Stimulated activated CD4-positive, alpha-beta T cell treated with anti-CD3 and anti-CD28 coated beads, Interleukin-1b, Interleukin-23, amount 100 ng/mL, for 24 hours (primary cell): Measurements from ENCODE around the gene COTL1.
"Not testable (repeated sequence)": the region's sequence is repeated elsewhere in the genome, so short reads cannot be mapped to it uniquely, and the experiment has no call there.

Source experiments
- DNase-seq, 4 experiments: peaks; one replicate each; pipeline ENCODE4 v3.0.0-alpha.2; 2020; ENCODE audit warnings: low read depth in 4 of 4, low spot score in 1 of 4

The COTL1 gene

GRCh38 chr16:84643674-84644073 lies 25.8 kb upstream of the COTL1 start:
- DNase-seq = no peak

- DNase-seq = no peak
Measured at GRCh38 chr16:84643180-84643583, 25.3 kb upstream of the COTL1 start.

DNA sequence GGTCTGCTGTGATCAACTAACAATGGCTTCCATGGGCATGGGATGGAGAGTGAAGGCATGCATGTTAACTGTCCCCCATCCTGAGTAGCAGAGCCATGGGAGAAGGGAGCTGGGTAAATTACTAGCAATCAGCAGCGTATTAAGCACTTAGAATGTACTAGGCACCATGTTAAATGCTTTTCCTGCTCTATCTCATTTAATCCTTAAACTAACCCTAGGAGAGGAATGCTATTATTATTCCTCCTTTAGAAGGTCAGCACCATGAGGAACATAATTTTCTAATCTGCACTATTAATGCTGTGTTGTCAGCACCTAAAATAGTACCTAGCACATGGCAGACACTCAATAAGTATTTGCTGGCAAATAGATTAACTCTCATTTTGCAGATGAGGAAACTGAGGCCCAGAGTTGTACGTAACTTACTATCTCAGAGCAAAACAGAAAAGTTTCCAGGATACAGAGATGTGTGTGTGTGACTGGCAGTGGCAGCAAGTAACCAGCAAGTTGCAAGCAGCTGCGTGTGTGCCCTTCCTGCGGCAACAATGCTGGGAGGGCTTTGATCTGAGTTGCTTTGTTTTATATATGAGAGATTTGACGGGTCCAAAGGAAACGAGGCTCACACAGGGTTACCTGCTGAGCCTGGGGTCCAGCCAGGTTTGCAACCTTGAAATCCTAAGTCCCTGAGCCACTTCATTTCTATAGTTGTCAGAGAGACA lies 23.9 kb upstream of the COTL1 start:
- no peak for DNase-seq

GRCh38 chr16:84640145-84640544 lies 22.3 kb upstream of the COTL1 start:
- DNase-seq = no peak

DNA sequence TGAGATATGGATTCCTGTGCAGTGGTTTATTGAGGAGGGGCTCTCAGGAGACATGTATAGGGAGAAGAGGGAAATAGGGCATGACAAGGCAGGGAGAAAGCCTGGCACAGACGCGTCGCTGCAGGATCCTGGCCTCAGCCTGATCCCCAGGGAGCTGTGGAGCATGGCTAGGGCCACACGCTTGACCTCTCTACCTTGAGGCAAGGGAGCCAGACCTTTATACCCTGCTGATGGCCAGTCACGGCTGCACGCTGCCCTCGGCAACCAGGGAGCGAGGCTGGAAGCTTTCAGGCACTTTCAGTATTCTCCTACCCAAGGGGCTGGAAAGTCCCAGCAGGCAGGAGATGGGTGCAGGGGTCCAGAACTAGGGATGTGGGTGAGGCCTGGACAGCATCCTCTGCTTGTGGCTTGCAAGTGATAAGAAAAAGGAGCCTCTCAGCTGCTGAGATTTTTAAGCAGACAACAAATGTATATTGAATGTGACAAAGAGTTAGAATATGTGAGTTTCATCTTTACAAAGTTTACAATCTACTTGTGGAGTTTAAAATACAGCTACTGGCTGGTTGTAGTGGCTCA lies 20.4 kb upstream of the COTL1 start:
- no peak for DNase-seq

DNA sequence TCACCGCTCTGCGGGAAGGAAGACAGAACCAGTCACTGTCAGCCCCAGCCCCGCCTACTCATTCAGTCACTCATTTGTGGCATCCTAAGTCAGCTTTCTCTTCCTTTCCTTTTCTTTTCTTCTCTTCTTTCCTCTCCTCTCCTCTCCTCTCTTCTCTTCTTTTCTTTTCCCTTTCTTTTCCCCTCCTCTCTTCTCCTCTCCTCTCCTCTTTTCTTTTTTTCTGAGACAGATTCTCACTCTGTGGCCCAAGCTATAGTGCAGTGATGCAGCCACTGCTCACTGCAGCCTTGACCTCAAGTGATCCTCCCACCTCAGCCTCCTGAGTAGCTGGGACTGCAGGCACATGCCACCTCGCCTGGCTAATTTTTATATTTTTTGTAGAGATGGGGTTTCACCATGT lies 19.8 kb upstream of the COTL1 start:
- DNase-seq = no peak

- DNase-seq = no peak
Measured at GRCh38 chr16:84635702-84636101, 17.8 kb upstream of the COTL1 start.

- DNase-seq = no peak
Measured at GRCh38 chr16:84633622-84634021, 15.7 kb upstream of the COTL1 start.

GRCh38 chr16:84632862-84633261 lies 15.0 kb upstream of the COTL1 start:
- not testable (repeated sequence) for DNase-seq

- no peak for DNase-seq
Measured at GRCh38 chr16:84631886-84632285, 14.0 kb upstream of the COTL1 start.

GRCh38 chr16:84631153-84631466 lies 13.2 kb upstream of the COTL1 start:
- no peak for DNase-seq

GRCh38 chr16:84630446-84631152 lies 12.7 kb upstream of the COTL1 start:
- DNase-seq = no peak

GRCh38 chr16:84630009-84630408 lies 12.1 kb upstream of the COTL1 start:
- no peak for DNase-seq

GRCh38 chr16:84629580-84629979 lies 11.7 kb upstream of the COTL1 start:
- DNase-seq = no peak

GRCh38 chr16:84628226-84628731 lies 10.4 kb upstream of the COTL1 start:
- DNase-seq = no peak

- no peak for DNase-seq
Measured at GRCh38 chr16:84625556-84625955, 7.7 kb upstream of the COTL1 start.

DNA sequence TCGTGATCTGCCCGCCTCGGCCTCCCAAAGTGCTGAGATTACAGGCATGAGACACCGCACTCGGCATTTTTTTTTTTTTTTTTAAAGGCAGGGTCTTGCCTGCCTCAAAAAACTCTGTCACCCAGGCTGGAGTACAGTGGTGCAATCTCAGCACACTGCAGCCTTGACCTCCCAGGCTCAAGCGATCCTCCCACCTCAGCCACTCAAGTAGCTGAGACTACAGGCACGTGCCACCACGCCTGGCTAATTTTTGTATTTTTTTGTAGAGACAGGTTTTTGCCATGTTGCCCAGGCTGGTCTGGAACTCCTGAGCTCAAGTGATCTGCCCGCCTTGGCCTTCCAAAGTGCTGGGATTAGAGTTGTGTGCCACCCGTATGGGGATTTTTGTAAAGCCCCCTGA lies 3.0 kb upstream of the COTL1 start:
- DNase-seq = not testable (repeated sequence)

DNA sequence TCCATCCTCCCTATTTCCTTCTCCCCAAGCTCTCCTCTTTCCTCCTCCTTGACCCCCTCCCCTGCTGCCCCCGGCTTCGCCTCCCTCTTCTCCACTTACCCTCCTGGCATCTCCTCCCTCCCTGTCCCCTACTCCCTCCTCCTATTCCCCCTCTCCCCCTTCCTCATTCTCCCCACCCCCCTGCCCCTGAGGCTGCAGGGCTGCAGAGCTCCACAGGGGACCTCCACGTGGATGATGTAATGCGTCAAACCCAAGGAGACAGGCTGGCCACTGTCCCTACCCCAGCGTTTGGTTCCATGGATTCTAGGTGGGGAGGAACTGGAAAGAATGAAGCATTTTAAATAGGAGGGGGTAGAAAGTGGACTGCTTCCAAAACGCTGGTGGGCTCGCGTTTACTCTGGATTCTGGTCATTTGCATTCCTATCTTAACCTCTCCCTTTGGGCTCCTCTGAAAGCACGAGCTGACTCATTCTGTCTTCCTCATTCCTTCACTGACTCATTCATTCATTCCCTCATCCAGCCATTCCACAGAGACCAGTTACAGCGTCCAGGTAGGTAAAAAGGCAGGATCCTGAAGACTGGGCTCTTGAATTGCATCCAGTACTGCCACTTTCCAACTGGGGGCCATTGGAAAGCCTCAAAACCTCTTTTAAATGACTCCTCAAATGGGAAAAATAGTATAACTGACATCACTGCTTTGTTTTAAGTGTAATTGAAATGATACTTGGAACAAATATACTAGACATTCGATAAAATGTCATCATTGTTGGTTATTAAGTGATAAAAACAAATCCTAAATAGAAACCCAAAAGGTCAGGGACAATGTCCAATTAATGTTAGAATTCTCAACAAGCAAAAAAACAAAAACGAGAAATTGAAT lies 943 bp upstream of the COTL1 start:
- no peak for DNase-seq

- DNase-seq = peak in 2 of 4 experiments; percentile 43 to 47
Measured at GRCh38 chr16:84617041-84617790, 662 bp downstream of the COTL1 start.

DNA sequence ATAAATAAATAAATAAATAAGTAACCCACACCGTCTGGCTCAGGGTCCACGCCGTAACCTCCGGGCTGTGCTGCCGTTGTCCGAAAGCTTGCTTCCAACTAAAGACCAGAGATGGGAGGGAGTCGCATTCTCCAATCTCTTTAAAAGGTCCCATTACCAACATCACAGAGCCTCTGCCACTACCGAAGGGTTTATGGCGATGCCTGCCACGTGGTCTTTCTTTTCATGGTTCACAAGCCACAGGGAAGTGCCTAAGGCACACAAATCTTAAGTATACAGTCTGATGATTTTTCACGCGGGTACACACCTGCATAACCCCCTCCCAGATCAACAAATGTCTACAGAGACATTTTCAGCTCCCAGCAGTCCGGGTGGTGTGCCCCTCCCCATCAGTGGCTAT lies 1.4 kb downstream of the COTL1 start:
- no peak for DNase-seq
